ENCODE measurements around the gene SPEF1. TPM values are rescaled to one million over a fixed set of nuclear protein-coding genes. Genes with fewer than 3 reads are reported as not detected.

Gene SPEF1
- total and polyA plus RNA-seq, 2 of the 13 experiments (the other 11 are each of a cell fraction or from before 2014, with no cell fraction given) = 0.11 to 0.27 TPM

GRCh38 chr20:3795511-3796468, 14.5 kb upstream of the SPEF1 start, which contains the start of gene CDC25B (continued):
- TF ChIP-seq NR2F1 (CRISPR knock-in tag; IDR thresholded peaks at IDR 0.05) (0 out of 4 replicates have a peak, but pooled peaks of 1 of the 2 experiments have one; percentile 42), ZNF674 (CRISPR knock-in tag; IDR thresholded peaks at IDR 0.05; ENCODE audit: low read depth) (no peak), ZNF746 (CRISPR knock-in tag; IDR thresholded peaks at IDR 0.05) (peak; percentile 44; the same call in 1 of the 2 replicates), ZNF766 (CRISPR knock-in tag; IDR thresholded peaks at IDR 0.05; ENCODE audit: borderline replicate concordance) (peak; percentile 7; the same call in 1 of the 2 replicates), MYPOP (CRISPR knock-in tag; IDR thresholded peaks at IDR 0.05) (peak; percentile 77; the same call in 1 of the 2 replicates), ZFP91 (CRISPR knock-in tag; IDR thresholded peaks at IDR 0.05; ENCODE audit: borderline replicate concordance) (no peak; the same call in 1 of the 2 replicates), NCOA2 (CRISPR knock-in tag; IDR thresholded peaks at IDR 0.05) (no peak), PHF5A (CRISPR knock-in tag; IDR thresholded peaks at IDR 0.05; ENCODE audit: low read depth, unreplicated experiment) (no peak), ZNF496 (CRISPR knock-in tag; IDR thresholded peaks at IDR 0.05; ENCODE audit: insufficient replicate concordance) (no peak), RELA (CRISPR knock-in tag; IDR thresholded peaks at IDR 0.05) (0 out of 2 replicates have a peak, but pooled peaks have one; percentile 50), ZSCAN29 (CRISPR knock-in tag; conservative IDR thresholded peaks at IDR 0.05) (peak; percentile 78; the same call in 1 of the 2 replicates), ZMYM4 (CRISPR knock-in tag; IDR thresholded peaks at IDR 0.05) (peak; percentile 79; the same call in 1 of the 2 replicates), ETV5 (CRISPR knock-in tag; IDR thresholded peaks at IDR 0.05; ENCODE audit: borderline replicate concordance) (peak; percentile 84), ZNF607 (CRISPR knock-in tag; IDR thresholded peaks at IDR 0.05; ENCODE audit: borderline replicate concordance) (peak; percentile 22; the same call in 1 of the 2 replicates), ZSCAN25 (CRISPR knock-in tag; IDR thresholded peaks at IDR 0.05) (no peak), ZNF670 (CRISPR knock-in tag; IDR thresholded peaks at IDR 0.05; ENCODE audit: borderline replicate concordance) (peak; percentile 85; the same call in 1 of the 2 replicates)
- TF ChIP-seq, protein P1, sequence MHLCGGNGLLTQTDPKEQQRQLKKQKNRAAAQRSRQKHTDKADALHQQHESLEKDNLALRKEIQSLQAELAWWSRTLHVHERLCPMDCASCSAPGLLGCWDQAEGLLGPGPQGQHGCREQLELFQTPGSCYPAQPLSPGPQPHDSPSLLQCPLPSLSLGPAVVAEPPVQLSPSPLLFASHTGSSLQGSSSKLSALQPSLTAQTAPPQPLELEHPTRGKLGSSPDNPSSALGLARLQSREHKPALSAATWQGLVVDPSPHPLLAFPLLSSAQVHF (CRISPR knock-in tag; IDR thresholded peaks at IDR 0.05) = no peak
- TF ChIP-seq, protein P2, sequence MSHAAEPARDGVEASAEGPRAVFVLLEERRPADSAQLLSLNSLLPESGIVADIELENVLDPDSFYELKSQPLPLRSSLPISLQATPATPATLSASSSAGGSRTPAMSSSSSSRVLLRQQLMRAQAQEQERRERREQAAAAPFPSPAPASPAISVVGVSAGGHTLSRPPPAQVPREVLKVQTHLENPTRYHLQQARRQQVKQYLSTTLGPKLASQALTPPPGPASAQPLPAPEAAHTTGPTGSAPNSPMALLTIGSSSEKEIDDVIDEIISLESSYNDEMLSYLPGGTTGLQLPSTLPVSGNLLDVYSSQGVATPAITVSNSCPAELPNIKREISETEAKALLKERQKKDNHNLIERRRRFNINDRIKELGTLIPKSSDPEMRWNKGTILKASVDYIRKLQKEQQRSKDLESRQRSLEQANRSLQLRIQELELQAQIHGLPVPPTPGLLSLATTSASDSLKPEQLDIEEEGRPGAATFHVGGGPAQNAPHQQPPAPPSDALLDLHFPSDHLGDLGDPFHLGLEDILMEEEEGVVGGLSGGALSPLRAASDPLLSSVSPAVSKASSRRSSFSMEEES (CRISPR knock-in tag; IDR thresholded peaks at IDR 0.05) = no peak
